ENCODE results near the gene TMEM183A.

GRCh38 chr1:203058676-203058935, 51.4 kb downstream of the TMEM183A start:
- TF ChIP-seq POLR2A (IDR thresholded peaks at IDR 0.05; ENCODE audit: low read length): no peak
- no peak for TF ChIP-seq GATA1 (IDR thresholded peaks at IDR 0.05; ENCODE audit: low read depth, low read length)

All from erythroblast (primary cell).